HG02610 (cell line): ENCODE results near the gene CERS3.

Source experiments
- ATAC-seq: cut with Tn5 transposase; IDR thresholded peaks from one replicate; pipeline ENCODE4 v1.9.1; 2021; ENCODE audit warnings: mild to moderate bottlenecking, moderate library complexity; ENCODE audit not compliant: unreplicated experiment

The CERS3 gene

DNA sequence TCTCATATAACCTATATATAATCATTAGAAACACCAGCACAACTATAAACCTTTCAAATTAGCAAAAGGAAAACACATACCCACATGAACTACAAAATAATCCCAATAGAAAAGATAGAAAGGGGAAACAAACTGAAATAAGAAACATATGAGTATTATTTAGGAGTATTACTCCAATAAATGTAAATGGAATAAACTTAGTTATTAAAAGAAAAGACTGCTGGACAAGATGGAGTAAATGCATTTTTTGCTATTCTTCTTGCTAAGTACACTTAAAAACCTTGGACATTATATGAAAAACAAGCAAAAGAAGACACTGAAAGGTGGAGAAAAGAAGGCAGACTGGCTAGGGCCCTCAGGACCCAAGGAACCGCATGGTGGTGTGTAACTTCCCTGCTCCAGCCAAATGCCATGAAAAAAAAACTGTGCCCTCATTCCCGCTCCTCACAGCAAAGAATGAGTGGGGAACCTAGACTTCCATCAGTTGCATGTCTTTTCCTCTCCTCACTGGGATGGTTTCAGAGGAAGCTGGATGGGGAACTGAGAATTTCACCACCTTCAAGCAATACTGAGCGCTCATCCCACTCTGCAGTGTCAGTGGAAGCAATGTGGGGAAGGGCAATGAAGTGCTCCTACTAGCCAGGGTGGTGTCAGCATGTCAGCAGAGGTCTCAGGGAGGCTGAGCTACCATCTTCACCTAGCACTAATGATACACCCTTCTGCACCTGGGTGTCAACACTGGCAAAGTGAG is 143.3 kb downstream of the CERS3 start:
- ATAC-seq: no peak

DNA sequence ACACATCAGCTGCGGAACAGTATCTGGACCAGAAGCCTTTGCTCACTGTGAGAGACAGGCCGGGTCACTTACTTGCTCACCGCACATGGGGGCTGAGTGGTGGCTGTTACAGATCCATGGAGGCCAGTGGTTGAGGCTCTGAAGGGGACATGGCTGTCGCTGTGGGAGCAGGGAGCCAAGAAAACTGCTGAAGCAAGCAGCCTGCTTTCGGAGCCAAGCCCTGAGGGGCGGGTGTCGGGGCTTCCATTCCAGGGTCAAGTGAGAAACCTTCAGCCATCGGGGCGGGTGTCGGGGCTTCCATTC is 144.7 kb downstream of the CERS3 start:
- ATAC-seq: no peak

DNA sequence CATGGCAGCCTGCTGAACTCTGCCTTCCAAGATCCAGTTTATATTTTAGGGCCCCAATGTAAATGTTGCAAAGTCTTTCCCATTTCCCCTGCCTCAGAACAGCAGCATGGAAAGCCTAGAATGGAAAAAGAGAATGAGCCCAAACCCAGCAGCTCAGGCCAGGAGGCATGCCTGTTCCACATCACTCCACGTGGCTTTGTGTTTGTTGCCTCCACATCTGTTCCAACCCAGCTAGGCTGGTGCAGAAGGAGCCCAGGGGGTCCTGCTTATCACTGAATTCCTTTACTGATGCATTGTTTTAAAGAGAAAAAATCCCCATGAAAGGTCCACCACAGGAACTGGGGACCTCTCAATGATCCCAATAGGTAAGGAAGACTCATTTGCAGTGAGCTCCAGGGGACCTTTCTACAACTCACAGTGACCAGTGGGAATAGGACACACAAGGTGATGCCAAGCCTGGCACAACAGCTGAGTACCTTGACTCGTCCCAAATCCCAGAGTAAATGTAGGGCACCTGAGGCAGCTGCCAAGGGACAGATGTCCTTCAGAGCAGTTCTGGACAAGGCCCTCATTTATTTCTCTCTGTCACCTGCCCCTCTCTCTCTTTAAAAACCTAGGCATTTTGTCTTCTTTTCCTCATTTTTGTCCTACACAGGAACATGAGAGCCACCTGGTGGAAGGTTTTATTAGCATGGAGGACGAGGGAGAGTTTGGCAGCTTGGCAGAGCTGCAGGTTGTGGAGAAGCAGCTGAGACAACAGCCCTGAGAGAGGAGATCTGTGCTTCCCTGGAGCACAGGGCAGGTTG is 145.2 kb downstream of the CERS3 start:
- no peak for ATAC-seq

- no peak for ATAC-seq
These were observed 154.8 kb downstream of the CERS3 start for GRCh38 chr15:100373942-100374341.

DNA sequence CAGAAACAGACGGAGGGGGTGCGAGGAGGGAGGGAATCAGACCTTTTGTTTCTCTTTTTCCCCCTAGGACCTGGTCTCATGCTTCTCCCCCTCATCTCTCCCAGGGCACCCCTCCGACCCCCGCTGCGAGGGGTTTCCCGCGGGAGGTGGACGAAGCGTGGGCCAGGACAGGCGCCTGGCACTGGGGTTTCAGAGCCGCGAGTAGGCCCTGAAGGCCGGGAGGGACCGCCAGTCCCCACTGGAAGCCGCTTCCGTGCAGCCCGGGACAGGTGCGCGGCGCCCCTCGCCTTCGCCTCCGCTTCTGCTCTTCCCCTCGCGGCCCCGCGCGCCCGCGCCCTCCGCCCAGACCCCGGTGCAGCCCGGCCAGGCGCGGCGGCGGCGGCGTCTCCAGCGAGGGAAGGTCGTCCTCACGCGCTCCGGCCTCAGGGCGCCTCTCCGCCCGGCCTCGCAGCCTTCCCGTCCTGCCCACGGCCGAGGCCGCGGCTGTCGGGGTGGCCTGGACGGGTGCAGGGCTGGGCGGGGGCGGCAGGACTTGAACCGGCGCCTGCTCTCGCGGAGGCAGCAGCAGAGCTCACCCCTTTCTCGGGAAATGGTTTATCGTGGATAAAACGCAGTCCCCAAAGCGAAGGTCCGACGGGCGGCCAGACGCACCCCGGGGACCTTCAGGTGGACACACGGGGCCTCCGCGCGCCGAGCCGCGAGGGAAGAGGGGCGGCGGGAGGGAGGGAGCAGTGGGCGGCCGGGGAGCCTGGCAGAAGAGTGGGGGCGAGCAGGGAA is 155.4 kb downstream of the CERS3 start:
- no peak for ATAC-seq

DNA sequence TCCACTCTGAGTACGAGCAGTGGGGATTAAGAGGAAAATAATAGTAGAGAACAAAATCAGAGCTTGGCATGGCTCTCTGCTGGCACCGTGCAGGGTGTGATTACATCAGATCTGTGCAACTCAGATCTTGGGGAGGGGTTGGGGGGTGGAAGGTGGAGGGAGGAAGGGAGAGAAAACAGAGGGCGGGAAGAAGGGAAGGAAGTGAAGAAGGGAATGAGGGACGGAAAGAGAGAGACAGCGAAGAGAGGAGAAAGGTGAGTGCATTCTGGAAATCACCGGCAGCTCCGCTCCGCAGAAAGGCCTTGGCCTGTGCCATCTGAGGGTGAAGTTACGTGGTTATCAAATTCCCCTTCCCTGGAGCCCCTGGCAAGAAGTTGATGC is 156.0 kb downstream of the CERS3 start:
- ATAC-seq: no peak

GRCh38 chr15:100355342-100355741 is 173.4 kb downstream of the CERS3 start:
- no peak for ATAC-seq

- ATAC-seq: no peak
These were observed 175.3 kb downstream of the CERS3 start for GRCh38 chr15:100353449-100353848.

DNA sequence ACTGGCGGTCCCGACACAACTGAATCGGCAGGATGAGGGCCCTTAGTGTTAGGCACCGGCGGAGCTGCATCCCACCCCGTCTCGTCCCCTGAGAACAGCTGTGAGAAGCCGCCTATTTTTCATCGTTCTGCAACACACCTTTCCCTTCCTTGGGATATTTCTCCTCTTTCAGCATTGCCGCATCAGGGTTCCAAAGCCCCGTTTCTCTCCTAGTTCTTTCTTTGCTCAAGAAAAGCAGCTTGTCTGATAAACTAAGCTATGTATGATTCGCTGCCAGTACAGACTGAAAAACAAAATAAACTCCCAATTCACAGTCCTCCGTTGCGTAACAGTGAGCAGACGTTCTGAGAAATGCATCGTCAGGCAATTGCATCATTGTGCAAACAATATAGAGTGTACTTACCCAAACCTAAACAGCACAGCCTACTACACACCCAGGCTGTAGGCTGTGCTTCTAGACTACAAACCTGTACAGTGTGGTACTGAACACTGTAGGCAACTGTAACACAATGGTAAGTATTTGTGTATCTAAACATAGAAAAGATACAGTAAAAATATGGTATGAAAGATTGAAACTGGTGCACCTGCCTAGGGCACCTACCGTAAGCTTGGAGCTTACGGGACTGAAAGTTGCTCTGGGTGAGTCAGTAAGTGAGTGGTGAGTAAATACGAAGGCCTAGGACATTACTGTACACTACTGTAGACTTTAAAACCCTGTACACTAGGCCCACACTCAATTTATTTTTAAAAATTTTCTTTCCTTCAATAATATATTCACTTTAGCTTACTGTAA is 178.1 kb downstream of the CERS3 start:
- ATAC-seq: no peak
